Activated CD4-positive, alpha-beta T cell treated with anti-CD3 and anti-CD28 coated beads, Interleukin-2, amount 50 U/mL, for 24 hours (primary cell): Measurements from ENCODE around the gene THAP3.

Source experiments
- DNase-seq, 2 donors: peaks; one replicate each; pipeline ENCODE4 v3.0.0-alpha.2; 2020; ENCODE audit warnings: low read depth in 1 of 2, low spot score in 1 of 2

The THAP3 gene

GRCh38 chr1:6624710-6625583 is at the start of gene THAP3:
TSS of gene THAP3 (plus strand) at chr1:6624868. CDS start at chr1:6625219, 351 bp downstream.
- DNase-seq, result peak; percentile 80 to 85

GRCh38 chr1:6577831-6578525 is 46.7 kb upstream of the THAP3 start:
- DNase-seq, result no peak

GRCh38 chr1:6578624-6579373 is 45.9 kb upstream of the THAP3 start:
- no peak for DNase-seq

- peak; percentile 90 to 95 for DNase-seq
Measured at GRCh38 chr1:6579374-6580118, 45.1 kb upstream of the THAP3 start, which contains the start of gene ZBTB48. TSS of gene ZBTB48 (plus strand) at chr1:6579994. CDS start at chr1:6580610, 616 bp downstream.

GRCh38 chr1:6580119-6580592 is 44.5 kb upstream of the THAP3 start:
- no peak for DNase-seq

- DNase-seq, result no peak
Measured at GRCh38 chr1:6580593-6581409, 43.9 kb upstream of the THAP3 start.

- DNase-seq, result no peak
Measured at GRCh38 chr1:6581561-6582305, 42.9 kb upstream of the THAP3 start.

GRCh38 chr1:6582370-6582769 is 42.3 kb upstream of the THAP3 start:
- DNase-seq, result no peak

GRCh38 chr1:6584126-6585080 is 40.3 kb upstream of the THAP3 start:
- DNase-seq, result no peak

GRCh38 chr1:6585081-6585722 is 39.5 kb upstream of the THAP3 start:
- DNase-seq, result no peak

- no peak for DNase-seq
Measured at GRCh38 chr1:6585841-6586240, 38.8 kb upstream of the THAP3 start.

- no peak for DNase-seq
Measured at GRCh38 chr1:6586404-6586816, 38.3 kb upstream of the THAP3 start.

- no peak for DNase-seq
Measured at GRCh38 chr1:6587261-6588005, 37.2 kb upstream of the THAP3 start.

- DNase-seq, result no peak
Measured at GRCh38 chr1:6588128-6588892, 36.4 kb upstream of the THAP3 start.

GRCh38 chr1:6588893-6589520 is 35.7 kb upstream of the THAP3 start:
- DNase-seq, result no peak

- DNase-seq, result no peak
Measured at GRCh38 chr1:6590046-6590445, 34.6 kb upstream of the THAP3 start.
